Keratinocyte (primary cell): Measurements from ENCODE around the gene ANKMY2. TPM values are rescaled to one million over a fixed set of nuclear protein-coding genes. Genes with fewer than 3 reads are reported as not detected.

Source experiments
- DNase-seq: peaks from one replicate; pipeline ENCODE4 v3.0.0-alpha.2; 2011; ENCODE audit warnings: low read depth, missing footprints, low spot score
- FAIRE-seq: peaks from 2 replicates; lab custom pipeline; 2011; peaks lifted over from hg19 to GRCh38; lab: Jason Lieb, UNC
- H2AFZ ChIP-seq: 2 replicates; pipeline ENCODE4 v1.6.0; 2012; ENCODE audit warnings: low read length, control low read depth, inconsistent platforms; ENCODE audit not compliant: control insufficient read depth
- H3K27ac ChIP-seq: 2 replicates; pipeline ENCODE4 v1.5.1; 2011; ENCODE audit warnings: low read length; ENCODE audit not compliant: control insufficient read depth, insufficient read depth
- H3K27me3 ChIP-seq: 3 replicates; pipeline ENCODE4 v1.6.0; 2011; ENCODE audit warnings: low read length; ENCODE audit not compliant: control insufficient read depth, insufficient read depth; ENCODE audit errors: extremely low read depth
- H3K36me3 ChIP-seq, 2 experiments: 2 replicates in 1 of 2; 3 replicates in 1 of 2; pipeline ENCODE4 v1.5.1; 2011; ENCODE audit warnings: low read length in 2 of 2, mild to moderate bottlenecking in 1 of 2; ENCODE audit not compliant: control insufficient read depth in 2 of 2, insufficient read depth in 2 of 2; ENCODE audit errors: extremely low read depth in 1 of 2
- H3K4me1 ChIP-seq: 3 replicates; pipeline ENCODE4 v1.5.1; 2011; ENCODE audit warnings: low read length; ENCODE audit not compliant: control insufficient read depth, insufficient read depth; ENCODE audit errors: extremely low read depth
- H3K4me2 ChIP-seq: 3 replicates; pipeline ENCODE4 v1.6.0; 2011; ENCODE audit warnings: low read depth, low read length; ENCODE audit not compliant: control insufficient read depth, insufficient read depth; ENCODE audit errors: extremely low read depth
- H3K4me3 ChIP-seq, 3 experiments: fragments of 200-600 bp in 1 of 3; sonication (generic) in 1 of 3; 2 replicates in 2 of 3; 3 replicates in 1 of 3; pipeline ENCODE4 v1.5.1; 2011 to 2016; ENCODE audit warnings: low read length in 3 of 3, mild to moderate bottlenecking in 3 of 3, control low read depth in 2 of 3, inconsistent platforms in 1 of 3, low read depth in 1 of 3, mixed read lengths in 1 of 3, mixed run types in 1 of 3, moderate library complexity in 1 of 3; ENCODE audit not compliant: control insufficient read depth in 2 of 3, insufficient read depth in 2 of 3; ENCODE audit errors: extremely low read depth in 1 of 3
- H3K79me2 ChIP-seq: 2 replicates; pipeline ENCODE4 v1.6.0; 2012; ENCODE audit warnings: low read length; ENCODE audit not compliant: control insufficient read depth, insufficient read depth
- H3K9ac ChIP-seq: 3 replicates; pipeline ENCODE4 v1.6.0; 2011; ENCODE audit warnings: low read length; ENCODE audit not compliant: control insufficient read depth, insufficient read depth; ENCODE audit errors: extremely low read depth
- H3K9me1 ChIP-seq: 3 replicates; pipeline ENCODE4 v1.6.0; 2011; ENCODE audit warnings: low read length; ENCODE audit not compliant: control insufficient read depth, insufficient read depth; ENCODE audit errors: extremely low read depth
- H3K9me3 ChIP-seq: 2 replicates; pipeline ENCODE4 v1.5.1; 2012; ENCODE audit warnings: low read depth, low read length; ENCODE audit not compliant: control insufficient read depth
- H4K20me1 ChIP-seq: 3 replicates; pipeline ENCODE4 v1.6.0; 2011; ENCODE audit warnings: low read length; ENCODE audit not compliant: control insufficient read depth, insufficient read depth; ENCODE audit errors: extremely low read depth
- EZH2 ChIP-seq: IDR thresholded peaks from one replicate; pipeline ENCODE4 v1.6.1; 2012; ENCODE audit warnings: inconsistent platforms, mild to moderate bottlenecking, low read length, moderate library complexity
- dilution Hi-C: fragments of 300-500 bp; cut with MboI; formaldehyde crosslinking; loops from one replicate; pipeline ENCODE4 v1.7.0; 2020; ENCODE audit warnings: low sequenced_read_pairs; ENCODE audit not compliant: extremely low pct_ligation_motif_present
- polyA plus RNA-seq, 5 experiments: library from polyadenylated mRNA; depleted of rRNA in 3 of 5; stranded (reverse) in 3 of 5; stranded (forward) in 1 of 5; unstranded in 1 of 5; fragments of >200 nt; gene quantifications; 1 replicate in 1 of 5; 2 replicates in 3 of 5; 3 replicates in 1 of 5; pipeline versions ENCODE4 v1.2.1 to v1.2.3, GENCODE V29; 2011 to 2012; ENCODE audit warnings: missing spikeins in 2 of 5, low read depth in 1 of 5, low replicate concordance in 1 of 5
- TF ChIP-seq, protein P1 (sequence below), 3 experiments: IDR thresholded peaks in 1 of 3; conservative IDR thresholded peaks in 1 of 3; optimal IDR thresholded peaks in 1 of 3; 2 replicates in 2 of 3; 3 replicates in 1 of 3; pipeline versions ENCODE3 to v1.5.1; 2011; ENCODE audit warnings: low read length in 3 of 3, mild to moderate bottlenecking in 3 of 3, moderate library complexity in 2 of 3, control low read depth in 1 of 3, inconsistent platforms in 1 of 3; ENCODE audit not compliant: insufficient read depth in 2 of 3; ENCODE audit errors: extremely low read depth in 1 of 3

ANKMY2 gene
- polyA plus RNA-seq, 1 donor (not counting 4 experiments of a cell fraction or from before 2014, with no cell fraction given), result 13.3 TPM

DNA sequence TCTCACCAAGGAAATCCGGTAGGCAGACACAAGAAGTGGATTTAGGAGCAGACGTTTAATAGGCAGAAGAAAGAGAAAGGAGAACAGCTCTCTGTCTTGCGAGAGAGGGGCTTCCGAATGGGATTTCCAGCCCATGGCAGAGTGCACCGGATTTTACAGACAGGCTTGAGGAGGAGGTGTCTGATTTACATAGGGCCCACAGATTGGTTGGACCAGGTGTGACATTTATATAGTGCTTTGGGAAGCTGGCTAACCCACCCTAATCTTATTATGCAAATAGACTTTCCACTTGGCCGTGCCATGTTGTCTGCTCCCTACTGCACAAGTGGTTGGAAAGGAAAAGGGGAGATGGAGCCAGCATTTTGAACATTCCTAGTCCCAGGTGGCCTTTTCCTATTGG, 57.8 kb downstream of the ANKMY2 start:
- Histone ChIP-seq H3K9ac (no peak overlapping the region), H2AFZ (no peak overlapping the region), H3K27ac (no peak overlapping the region), H3K4me3 (no peak overlapping the region), H3K4me2 (no peak overlapping the region), H4K20me1 (no peaks in the 10 kb centered on the region), H3K9me1 (no peaks in the 10 kb centered on the region), H3K36me3 (no peaks in the 10 kb centered on the region), H3K79me2 (no peaks in the 10 kb centered on the region), H3K4me1 (no peaks in the 10 kb centered on the region), H3K9me3 (no peaks in the 10 kb centered on the region), H3K27me3 (no peaks in the 10 kb centered on the region)
- TF ChIP-seq, protein P1, sequence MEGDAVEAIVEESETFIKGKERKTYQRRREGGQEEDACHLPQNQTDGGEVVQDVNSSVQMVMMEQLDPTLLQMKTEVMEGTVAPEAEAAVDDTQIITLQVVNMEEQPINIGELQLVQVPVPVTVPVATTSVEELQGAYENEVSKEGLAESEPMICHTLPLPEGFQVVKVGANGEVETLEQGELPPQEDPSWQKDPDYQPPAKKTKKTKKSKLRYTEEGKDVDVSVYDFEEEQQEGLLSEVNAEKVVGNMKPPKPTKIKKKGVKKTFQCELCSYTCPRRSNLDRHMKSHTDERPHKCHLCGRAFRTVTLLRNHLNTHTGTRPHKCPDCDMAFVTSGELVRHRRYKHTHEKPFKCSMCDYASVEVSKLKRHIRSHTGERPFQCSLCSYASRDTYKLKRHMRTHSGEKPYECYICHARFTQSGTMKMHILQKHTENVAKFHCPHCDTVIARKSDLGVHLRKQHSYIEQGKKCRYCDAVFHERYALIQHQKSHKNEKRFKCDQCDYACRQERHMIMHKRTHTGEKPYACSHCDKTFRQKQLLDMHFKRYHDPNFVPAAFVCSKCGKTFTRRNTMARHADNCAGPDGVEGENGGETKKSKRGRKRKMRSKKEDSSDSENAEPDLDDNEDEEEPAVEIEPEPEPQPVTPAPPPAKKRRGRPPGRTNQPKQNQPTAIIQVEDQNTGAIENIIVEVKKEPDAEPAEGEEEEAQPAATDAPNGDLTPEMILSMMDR (optimal IDR thresholded peaks at IDR 0.05 in 1 of 3, IDR thresholded peaks at IDR 0.05 in 1 of 3, conservative IDR thresholded peaks at IDR 0.05 in 1 of 3; ENCODE audit: extremely low read depth in 1 of 3, insufficient read depth in 2 of 3, low read length in 3 of 3), result no peak
- no peak for TF ChIP-seq EZH2
- FAIRE-seq (no peak), DNase-seq (no peak)
- dilution Hi-C loops, result no loop called here

DNA sequence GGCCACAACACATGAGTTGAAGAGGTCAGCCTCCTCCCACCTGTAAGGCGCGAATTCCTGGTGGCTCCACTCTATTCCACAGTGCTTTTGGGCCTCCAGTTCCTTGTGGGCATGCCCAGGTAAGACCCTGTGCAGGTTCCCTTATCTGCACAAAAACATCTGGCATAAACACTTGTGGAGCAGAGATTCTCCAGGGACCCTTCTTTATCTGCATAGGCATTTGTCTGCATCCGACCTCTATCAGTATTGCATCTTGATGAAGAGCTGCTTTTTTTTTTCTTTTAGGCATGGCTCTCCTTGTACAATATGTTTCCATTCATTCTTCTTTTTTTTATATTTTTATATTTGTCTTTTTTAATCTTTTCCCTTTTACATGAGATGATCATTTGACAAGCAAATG, 58.4 kb downstream of the ANKMY2 start:
- dilution Hi-C loops, result no loop called here
- FAIRE-seq, result no peak
- H3K4me1 ChIP-seq, result no peaks in the 10 kb centered on the region
- no peak for DNase-seq
- H3K9me3 ChIP-seq, result no peaks in the 10 kb centered on the region
- no peak overlapping the region for H3K9ac ChIP-seq
- no peaks in the 10 kb centered on the region for H3K27me3 ChIP-seq
- H2AFZ ChIP-seq, result no peak overlapping the region
- no peak overlapping the region for H3K27ac ChIP-seq
- no peaks in the 10 kb centered on the region for H3K36me3 ChIP-seq
- TF ChIP-seq, protein P1 (optimal IDR thresholded peaks at IDR 0.05 in 1 of 3, IDR thresholded peaks at IDR 0.05 in 1 of 3, conservative IDR thresholded peaks at IDR 0.05 in 1 of 3; ENCODE audit: extremely low read depth in 1 of 3, insufficient read depth in 2 of 3, low read length in 3 of 3), result no peak
- TF ChIP-seq EZH2, result no peak
- H3K4me2 ChIP-seq, result no peak overlapping the region
- no peaks in the 10 kb centered on the region for H3K79me2 ChIP-seq
- no peaks in the 10 kb centered on the region for H4K20me1 ChIP-seq
- H3K4me3 ChIP-seq, result no peak overlapping the region
- H3K9me1 ChIP-seq, result no peaks in the 10 kb centered on the region
